Measurements from ENCODE around the gene SYNGR1. TPM values are rescaled to one million over a fixed set of nuclear protein-coding genes. Genes with fewer than 3 reads are reported as not detected.
A peak's percentile ranks its signal among the peaks of the same experiment; 100 is the strongest.

The SYNGR1 gene
- total and polyA plus RNA-seq, 2 experiments from 2014 or later: 30.9 to 37.0 TPM

DNA sequence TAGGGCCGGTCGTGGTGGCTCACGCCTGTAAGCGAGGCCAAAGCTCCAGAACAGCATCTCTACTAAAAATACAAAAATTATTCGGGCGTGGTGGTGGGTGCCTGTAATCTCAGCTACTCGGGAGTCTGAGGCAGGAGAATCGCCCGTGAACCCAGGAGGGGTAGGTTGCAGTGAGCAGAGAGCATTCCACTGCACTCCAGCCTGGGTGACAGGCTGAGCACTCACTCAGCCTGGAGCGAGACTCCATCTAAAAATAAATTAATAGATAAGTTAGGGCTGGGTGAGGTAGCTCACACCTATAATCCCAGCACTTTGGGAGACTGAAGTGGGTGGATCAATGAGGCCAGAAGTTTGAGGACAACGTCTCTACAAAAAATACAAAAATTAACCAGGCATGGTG, 39.6 kb downstream of the SYNGR1 start:
- H3K27ac ChIP-seq (ENCODE audit: low read depth): no peak overlapping the region
- H4K20me1 ChIP-seq (replicated peaks; ENCODE audit: insufficient read depth): no peaks in the 10 kb centered on the region
- Mint-ChIP-seq H3K4me3 (no peak overlapping the region), H3K36me3 (ENCODE audit: low read depth) (no peaks in the 10 kb centered on the region; the same call in 2 of the 3 replicates), H3K9me3 (no peaks in the 10 kb centered on the region), H3K27ac (no peak overlapping the region), H3K4me1 (peaks cover 3% of the 10 kb centered on the region; the same call in 1 of the 3 replicates), H3K27me3 (ENCODE audit: insufficient read depth, low read depth, poor library complexity) (peaks cover 28% of the 10 kb centered on the region)
- DNase-seq (ENCODE audit: low spot score) (no peak), ATAC-seq (no peak)
- no peaks in the 10 kb centered on the region for H3K9me2 ChIP-seq (ENCODE audit: insufficient read depth)
- TF ChIP-seq EZH2phosphoT487 (IDR thresholded peaks at IDR 0.05; ENCODE audit: unreplicated experiment) (no peak), ZNF114 (CRISPR knock-in tag; IDR thresholded peaks at IDR 0.05) (no peak), NANOG (IDR thresholded peaks at IDR 0.05; ENCODE audit: borderline replicate concordance) (no peak), ZNF331 (CRISPR knock-in tag; IDR thresholded peaks at IDR 0.05; ENCODE audit: low read depth) (no peak), STAT1 (IDR thresholded peaks at IDR 0.05; ENCODE audit: unreplicated experiment) (no peak), EZH2 (IDR thresholded peaks at IDR 0.05; ENCODE audit: low read depth, unreplicated experiment) (no peak), CREB1 (CRISPR knock-in tag; IDR thresholded peaks at IDR 0.05; ENCODE audit: low read depth) (no peak), JUNB (IDR thresholded peaks at IDR 0.05; ENCODE audit: unreplicated experiment) (no peak), POLR2AphosphoS5 (IDR thresholded peaks at IDR 0.05; ENCODE audit: low read depth) (no peak)
- TF ChIP-seq, protein P1, sequence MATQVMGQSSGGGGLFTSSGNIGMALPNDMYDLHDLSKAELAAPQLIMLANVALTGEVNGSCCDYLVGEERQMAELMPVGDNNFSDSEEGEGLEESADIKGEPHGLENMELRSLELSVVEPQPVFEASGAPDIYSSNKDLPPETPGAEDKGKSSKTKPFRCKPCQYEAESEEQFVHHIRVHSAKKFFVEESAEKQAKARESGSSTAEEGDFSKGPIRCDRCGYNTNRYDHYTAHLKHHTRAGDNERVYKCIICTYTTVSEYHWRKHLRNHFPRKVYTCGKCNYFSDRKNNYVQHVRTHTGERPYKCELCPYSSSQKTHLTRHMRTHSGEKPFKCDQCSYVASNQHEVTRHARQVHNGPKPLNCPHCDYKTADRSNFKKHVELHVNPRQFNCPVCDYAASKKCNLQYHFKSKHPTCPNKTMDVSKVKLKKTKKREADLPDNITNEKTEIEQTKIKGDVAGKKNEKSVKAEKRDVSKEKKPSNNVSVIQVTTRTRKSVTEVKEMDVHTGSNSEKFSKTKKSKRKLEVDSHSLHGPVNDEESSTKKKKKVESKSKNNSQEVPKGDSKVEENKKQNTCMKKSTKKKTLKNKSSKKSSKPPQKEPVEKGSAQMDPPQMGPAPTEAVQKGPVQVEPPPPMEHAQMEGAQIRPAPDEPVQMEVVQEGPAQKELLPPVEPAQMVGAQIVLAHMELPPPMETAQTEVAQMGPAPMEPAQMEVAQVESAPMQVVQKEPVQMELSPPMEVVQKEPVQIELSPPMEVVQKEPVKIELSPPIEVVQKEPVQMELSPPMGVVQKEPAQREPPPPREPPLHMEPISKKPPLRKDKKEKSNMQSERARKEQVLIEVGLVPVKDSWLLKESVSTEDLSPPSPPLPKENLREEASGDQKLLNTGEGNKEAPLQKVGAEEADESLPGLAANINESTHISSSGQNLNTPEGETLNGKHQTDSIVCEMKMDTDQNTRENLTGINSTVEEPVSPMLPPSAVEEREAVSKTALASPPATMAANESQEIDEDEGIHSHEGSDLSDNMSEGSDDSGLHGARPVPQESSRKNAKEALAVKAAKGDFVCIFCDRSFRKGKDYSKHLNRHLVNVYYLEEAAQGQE (IDR thresholded peaks at IDR 0.05; ENCODE audit: unreplicated experiment): no peak
- TF ChIP-seq, protein P2, sequence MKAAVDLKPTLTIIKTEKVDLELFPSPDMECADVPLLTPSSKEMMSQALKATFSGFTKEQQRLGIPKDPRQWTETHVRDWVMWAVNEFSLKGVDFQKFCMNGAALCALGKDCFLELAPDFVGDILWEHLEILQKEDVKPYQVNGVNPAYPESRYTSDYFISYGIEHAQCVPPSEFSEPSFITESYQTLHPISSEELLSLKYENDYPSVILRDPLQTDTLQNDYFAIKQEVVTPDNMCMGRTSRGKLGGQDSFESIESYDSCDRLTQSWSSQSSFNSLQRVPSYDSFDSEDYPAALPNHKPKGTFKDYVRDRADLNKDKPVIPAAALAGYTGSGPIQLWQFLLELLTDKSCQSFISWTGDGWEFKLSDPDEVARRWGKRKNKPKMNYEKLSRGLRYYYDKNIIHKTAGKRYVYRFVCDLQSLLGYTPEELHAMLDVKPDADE (IDR thresholded peaks at IDR 0.05): no peak
- TF ChIP-seq, protein P3, sequence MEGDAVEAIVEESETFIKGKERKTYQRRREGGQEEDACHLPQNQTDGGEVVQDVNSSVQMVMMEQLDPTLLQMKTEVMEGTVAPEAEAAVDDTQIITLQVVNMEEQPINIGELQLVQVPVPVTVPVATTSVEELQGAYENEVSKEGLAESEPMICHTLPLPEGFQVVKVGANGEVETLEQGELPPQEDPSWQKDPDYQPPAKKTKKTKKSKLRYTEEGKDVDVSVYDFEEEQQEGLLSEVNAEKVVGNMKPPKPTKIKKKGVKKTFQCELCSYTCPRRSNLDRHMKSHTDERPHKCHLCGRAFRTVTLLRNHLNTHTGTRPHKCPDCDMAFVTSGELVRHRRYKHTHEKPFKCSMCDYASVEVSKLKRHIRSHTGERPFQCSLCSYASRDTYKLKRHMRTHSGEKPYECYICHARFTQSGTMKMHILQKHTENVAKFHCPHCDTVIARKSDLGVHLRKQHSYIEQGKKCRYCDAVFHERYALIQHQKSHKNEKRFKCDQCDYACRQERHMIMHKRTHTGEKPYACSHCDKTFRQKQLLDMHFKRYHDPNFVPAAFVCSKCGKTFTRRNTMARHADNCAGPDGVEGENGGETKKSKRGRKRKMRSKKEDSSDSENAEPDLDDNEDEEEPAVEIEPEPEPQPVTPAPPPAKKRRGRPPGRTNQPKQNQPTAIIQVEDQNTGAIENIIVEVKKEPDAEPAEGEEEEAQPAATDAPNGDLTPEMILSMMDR (conservative IDR thresholded peaks at IDR 0.05; ENCODE audit: low read depth in 2 of 2): no peak
- TF ChIP-seq, protein P4, sequence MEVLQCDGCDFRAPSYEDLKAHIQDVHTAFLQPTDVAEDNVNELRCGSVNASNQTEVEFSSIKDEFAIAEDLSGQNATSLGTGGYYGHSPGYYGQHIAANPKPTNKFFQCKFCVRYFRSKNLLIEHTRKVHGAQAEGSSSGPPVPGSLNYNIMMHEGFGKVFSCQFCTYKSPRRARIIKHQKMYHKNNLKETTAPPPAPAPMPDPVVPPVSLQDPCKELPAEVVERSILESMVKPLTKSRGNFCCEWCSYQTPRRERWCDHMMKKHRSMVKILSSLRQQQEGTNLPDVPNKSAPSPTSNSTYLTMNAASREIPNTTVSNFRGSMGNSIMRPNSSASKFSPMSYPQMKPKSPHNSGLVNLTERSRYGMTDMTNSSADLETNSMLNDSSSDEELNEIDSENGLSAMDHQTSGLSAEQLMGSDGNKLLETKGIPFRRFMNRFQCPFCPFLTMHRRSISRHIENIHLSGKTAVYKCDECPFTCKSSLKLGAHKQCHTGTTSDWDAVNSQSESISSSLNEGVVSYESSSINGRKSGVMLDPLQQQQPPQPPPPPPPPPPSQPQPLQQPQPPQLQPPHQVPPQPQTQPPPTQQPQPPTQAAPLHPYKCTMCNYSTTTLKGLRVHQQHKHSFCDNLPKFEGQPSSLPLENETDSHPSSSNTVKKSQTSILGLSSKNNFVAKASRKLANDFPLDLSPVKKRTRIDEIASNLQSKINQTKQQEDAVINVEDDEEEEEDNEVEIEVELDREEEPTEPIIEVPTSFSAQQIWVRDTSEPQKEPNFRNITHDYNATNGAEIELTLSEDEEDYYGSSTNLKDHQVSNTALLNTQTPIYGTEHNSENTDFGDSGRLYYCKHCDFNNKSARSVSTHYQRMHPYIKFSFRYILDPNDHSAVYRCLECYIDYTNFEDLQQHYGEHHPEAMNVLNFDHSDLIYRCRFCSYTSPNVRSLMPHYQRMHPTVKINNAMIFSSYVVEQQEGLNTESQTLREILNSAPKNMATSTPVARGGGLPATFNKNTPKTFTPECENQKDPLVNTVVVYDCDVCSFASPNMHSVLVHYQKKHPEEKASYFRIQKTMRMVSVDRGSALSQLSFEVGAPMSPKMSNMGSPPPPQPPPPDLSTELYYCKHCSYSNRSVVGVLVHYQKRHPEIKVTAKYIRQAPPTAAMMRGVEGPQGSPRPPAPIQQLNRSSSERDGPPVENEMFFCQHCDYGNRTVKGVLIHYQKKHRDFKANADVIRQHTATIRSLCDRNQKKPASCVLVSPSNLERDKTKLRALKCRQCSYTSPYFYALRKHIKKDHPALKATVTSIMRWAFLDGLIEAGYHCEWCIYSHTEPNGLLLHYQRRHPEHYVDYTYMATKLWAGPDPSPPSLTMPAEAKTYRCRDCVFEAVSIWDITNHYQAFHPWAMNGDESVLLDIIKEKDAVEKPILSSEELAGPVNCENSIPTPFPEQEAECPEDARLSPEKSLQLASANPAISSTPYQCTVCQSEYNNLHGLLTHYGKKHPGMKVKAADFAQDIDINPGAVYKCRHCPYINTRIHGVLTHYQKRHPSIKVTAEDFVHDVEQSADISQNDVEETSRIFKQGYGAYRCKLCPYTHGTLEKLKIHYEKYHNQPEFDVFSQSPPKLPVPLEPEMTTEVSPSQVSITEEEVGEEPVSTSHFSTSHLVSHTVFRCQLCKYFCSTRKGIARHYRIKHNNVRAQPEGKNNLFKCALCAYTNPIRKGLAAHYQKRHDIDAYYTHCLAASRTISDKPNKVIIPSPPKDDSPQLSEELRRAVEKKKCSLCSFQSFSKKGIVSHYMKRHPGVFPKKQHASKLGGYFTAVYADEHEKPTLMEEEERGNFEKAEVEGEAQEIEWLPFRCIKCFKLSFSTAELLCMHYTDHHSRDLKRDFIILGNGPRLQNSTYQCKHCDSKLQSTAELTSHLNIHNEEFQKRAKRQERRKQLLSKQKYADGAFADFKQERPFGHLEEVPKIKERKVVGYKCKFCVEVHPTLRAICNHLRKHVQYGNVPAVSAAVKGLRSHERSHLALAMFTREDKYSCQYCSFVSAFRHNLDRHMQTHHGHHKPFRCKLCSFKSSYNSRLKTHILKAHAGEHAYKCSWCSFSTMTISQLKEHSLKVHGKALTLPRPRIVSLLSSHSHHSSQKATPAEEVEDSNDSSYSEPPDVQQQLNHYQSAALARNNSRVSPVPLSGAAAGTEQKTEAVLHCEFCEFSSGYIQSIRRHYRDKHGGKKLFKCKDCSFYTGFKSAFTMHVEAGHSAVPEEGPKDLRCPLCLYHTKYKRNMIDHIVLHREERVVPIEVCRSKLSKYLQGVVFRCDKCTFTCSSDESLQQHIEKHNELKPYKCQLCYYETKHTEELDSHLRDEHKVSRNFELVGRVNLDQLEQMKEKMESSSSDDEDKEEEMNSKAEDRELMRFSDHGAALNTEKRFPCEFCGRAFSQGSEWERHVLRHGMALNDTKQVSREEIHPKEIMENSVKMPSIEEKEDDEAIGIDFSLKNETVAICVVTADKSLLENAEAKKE (CRISPR knock-in tag; IDR thresholded peaks at IDR 0.05): no peak
- H3K4me3 ChIP-seq: no peak overlapping the region
- no peak overlapping the region for H2AFZ ChIP-seq
- H3F3A ChIP-seq (replicated peaks; ENCODE audit: low read depth): no peaks in the 10 kb centered on the region
- H3K4me2 ChIP-seq: peak overlapping the region; percentile 89; the same call in 1 of the 2 replicates
- peaks cover 20% of the 10 kb centered on the region for H3K27me3 ChIP-seq (ENCODE audit: insufficient read depth)
- no peaks in the 10 kb centered on the region for H3K79me2 ChIP-seq (replicated peaks; ENCODE audit: insufficient read depth)
- no peaks in the 10 kb centered on the region for H3K4me1 ChIP-seq (ENCODE audit: insufficient read depth)
- no peaks in the 10 kb centered on the region for H3K36me3 ChIP-seq (ENCODE audit: insufficient read depth)
